Activated CD4-positive, alpha-beta T cell treated with anti-CD3 and anti-CD28 coated beads for 36 hours (primary cell): ENCODE measurements around the gene LMTK2. TPM values are rescaled to one million over a fixed set of nuclear protein-coding genes. Genes with fewer than 3 reads are reported as not detected.
A peak's percentile ranks its signal among the peaks of the same experiment; 100 is the strongest.

ENCODE experiments used
- ATAC-seq: fragments of 200-7000 bp; cut with Tn5 transposase; one replicate; pipeline ENCODE4 v1.10.0; 2021; ENCODE audit warnings: mild to moderate bottlenecking, moderate library complexity
- CTCF ChIA-PET: fragments of 350-600 bp; sonication (Branson Sonifier 250); formaldehyde crosslinking; loops from one replicate; lab custom pipeline; 2021; ENCODE audit warnings: antibody characterized with exemption; lab: Charles Lee
- POLR2A ChIA-PET: fragments of 350-600 bp; sonication (Branson Sonifier 250); formaldehyde crosslinking; loops from one replicate; lab custom pipeline; 2021; ENCODE audit warnings: antibody characterized with exemption, inconsistent platforms; lab: Charles Lee
- DNase-seq: peaks from one replicate; pipeline ENCODE4 v3.0.0-alpha.2; 2020
- H3K27ac Mint-ChIP-seq: one replicate; pipeline ENCODE4 v1.8.0; 2021; ENCODE audit warnings: mixed read lengths
- H3K27me3 Mint-ChIP-seq: one replicate; pipeline ENCODE4 v1.8.0; 2021; ENCODE audit warnings: mixed read lengths
- H3K36me3 Mint-ChIP-seq: one replicate; pipeline ENCODE4 v1.8.0; 2021; ENCODE audit warnings: low read depth, mixed read lengths
- H3K4me1 Mint-ChIP-seq: one replicate; pipeline ENCODE4 v1.8.0; 2021; ENCODE audit warnings: mixed read lengths
- H3K4me3 Mint-ChIP-seq: one replicate; pipeline ENCODE4 v1.8.0; 2021; ENCODE audit warnings: mild to moderate bottlenecking, moderate library complexity, mixed read lengths
- H3K9me3 Mint-ChIP-seq: one replicate; pipeline ENCODE4 v1.8.0; 2021; ENCODE audit warnings: low read depth, mixed read lengths
- intact Hi-C, 2 experiments: fragments of 100-400 bp; cut with DNase I in 1 of 2; cut with micrococcal nuclease in 1 of 2; formaldehyde crosslinking; loops; one replicate each; pipeline versions ENCODE4 v1.14.2 to v1.15.1; 2022 to 2024; cut with DNase I, micrococcal nuclease
- total RNA-seq, 2 experiments: library from RNA; stranded (reverse); gene quantifications; one replicate each; pipeline ENCODE4 v1.2.3, GENCODE V29; 2021

LMTK2 gene
- total RNA-seq, 2 experiments from 2014 or later = 10.0 to 16.9 TPM

DNA sequence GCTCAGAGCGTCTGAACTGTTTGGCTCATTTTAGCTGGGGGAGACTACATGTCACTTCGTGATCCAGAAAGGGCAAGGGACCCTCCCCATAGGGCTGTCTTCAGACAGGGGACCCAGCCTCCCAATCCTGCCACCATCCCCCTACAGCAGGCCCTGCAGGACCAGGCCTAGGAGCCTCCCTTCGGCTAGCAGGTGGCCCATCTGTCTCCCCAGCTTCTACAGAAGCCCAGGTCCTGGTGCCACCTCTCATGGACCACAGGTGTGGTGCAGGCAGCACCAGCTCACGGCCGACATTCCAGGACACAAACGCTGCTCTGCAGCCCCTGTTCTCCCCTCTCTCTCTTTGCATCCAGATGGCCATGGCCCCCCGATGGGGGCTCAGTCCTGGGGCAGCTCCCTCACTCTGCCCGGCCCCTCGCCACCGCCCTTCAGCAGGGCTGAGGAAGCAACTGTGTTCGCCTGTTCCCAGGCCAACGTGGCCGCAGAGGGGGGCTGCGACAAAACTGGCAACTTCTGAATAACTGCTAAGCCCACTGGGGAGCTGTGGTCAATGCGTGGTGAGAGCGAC, 135.1 kb downstream of the LMTK2 start:
- intact Hi-C loops = loop anchor here in 1 of 2 experiments (1.0 kb wide), 1 partner anchor 220 kb away; no protein-coding TSS in a partner anchor
- no peaks in the 10 kb centered on the region for H3K9me3 Mint-ChIP-seq
- no peak overlapping the region for H3K27ac Mint-ChIP-seq
- DNase-seq = no peak
- no peak for ATAC-seq
- peaks cover 14% of the 10 kb centered on the region for H3K36me3 Mint-ChIP-seq
- CTCF ChIA-PET = interaction anchor here (0.6 to 1.0 kb wide), 3 partner anchors 9 to 220 kb away, joined by 3 to 4 read pairs (median 4); no protein-coding TSS in a partner anchor
- H3K4me3 Mint-ChIP-seq = no peak overlapping the region
- no peaks in the 10 kb centered on the region for H3K4me1 Mint-ChIP-seq
- H3K27me3 Mint-ChIP-seq = no peaks in the 10 kb centered on the region
- POLR2A ChIA-PET = no interaction called here

DNA sequence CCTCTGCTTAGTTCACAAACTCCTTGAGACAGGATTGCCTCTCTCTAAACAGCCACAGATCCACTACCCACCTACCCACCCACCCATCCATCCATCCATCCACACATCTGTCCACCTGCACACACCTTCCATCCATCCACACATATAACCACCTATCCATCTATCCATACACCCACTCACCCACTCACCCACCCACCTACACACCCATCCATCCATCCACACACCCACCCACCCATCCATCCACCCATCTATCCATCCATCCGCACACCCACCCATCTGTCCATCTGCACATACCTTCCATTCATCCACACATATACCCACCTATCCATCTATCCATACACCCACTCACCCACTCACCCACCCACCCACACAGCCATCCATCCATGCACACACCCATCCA, 135.7 kb downstream of the LMTK2 start:
- H3K36me3 Mint-ChIP-seq = peaks cover 15% of the 10 kb centered on the region
- ChIA-PET CTCF (interaction anchor here (0.6 to 1.0 kb wide), 3 partner anchors 8 to 220 kb away, joined by 3 to 4 read pairs (median 4); no protein-coding TSS in a partner anchor), POLR2A (no interaction called here)
- intact Hi-C loops = no loop called here
- DNase-seq = no peak
- ATAC-seq = no peak
- no peaks in the 10 kb centered on the region for H3K4me1 Mint-ChIP-seq
- no peaks in the 10 kb centered on the region for H3K9me3 Mint-ChIP-seq
- no peak overlapping the region for H3K27ac Mint-ChIP-seq
- no peak overlapping the region for H3K4me3 Mint-ChIP-seq
- no peaks in the 10 kb centered on the region for H3K27me3 Mint-ChIP-seq

DNA sequence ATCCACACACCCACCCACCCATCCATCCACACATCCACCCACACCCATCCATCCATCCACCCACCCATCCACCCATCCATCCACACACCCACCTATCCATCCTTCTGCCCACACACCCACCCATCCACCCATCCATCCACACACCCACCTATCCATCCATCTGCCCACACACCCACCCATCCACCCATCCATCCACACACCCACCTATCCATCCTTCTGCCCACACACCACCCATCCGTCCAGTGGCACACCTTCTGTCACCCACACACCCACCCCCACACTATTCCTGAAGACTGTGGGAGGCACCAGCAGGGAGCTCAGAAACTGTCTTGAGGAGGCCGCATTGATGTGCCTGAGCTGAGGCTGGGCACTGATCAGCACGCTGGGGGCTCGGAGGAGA, 136.3 kb downstream of the LMTK2 start:
- POLR2A ChIA-PET = no interaction called here
- no peak for ATAC-seq
- no peaks in the 10 kb centered on the region for H3K9me3 Mint-ChIP-seq
- no peaks in the 10 kb centered on the region for H3K27me3 Mint-ChIP-seq
- DNase-seq = no peak
- H3K4me1 Mint-ChIP-seq = peaks cover 1% of the 10 kb centered on the region
- peaks cover 19% of the 10 kb centered on the region for H3K36me3 Mint-ChIP-seq
- intact Hi-C loops = no loop called here
- H3K27ac Mint-ChIP-seq = no peak overlapping the region
- CTCF ChIA-PET = no interaction called here
- H3K4me3 Mint-ChIP-seq = no peak overlapping the region

DNA sequence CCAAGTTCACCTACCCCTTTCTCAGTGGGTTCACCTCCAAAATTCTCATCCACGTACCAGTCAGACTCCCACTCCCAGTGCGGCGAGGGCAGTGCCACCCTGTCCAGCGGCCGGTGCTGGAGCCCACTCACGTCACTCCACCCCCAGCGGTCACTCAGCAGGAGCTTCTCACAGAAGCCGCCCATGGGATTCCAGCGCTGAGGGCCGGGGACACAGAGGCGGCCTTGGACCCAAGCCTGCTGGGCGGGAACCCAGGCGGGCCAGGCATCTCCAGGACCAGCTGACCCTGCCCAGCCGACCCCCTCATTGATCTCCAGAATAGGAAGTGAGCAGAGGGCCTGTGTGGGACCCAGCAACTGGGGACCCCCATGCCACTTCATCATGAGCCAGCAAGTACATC, 138.2 kb downstream of the LMTK2 start:
- H3K27me3 Mint-ChIP-seq = no peaks in the 10 kb centered on the region
- no peak overlapping the region for H3K27ac Mint-ChIP-seq
- H3K9me3 Mint-ChIP-seq = no peaks in the 10 kb centered on the region
- H3K36me3 Mint-ChIP-seq = peaks cover 20% of the 10 kb centered on the region
- intact Hi-C loops = no loop called here
- no peak for ATAC-seq
- ChIA-PET POLR2A (no interaction called here), CTCF (no interaction called here)
- no peak overlapping the region for H3K4me3 Mint-ChIP-seq
- no peak for DNase-seq
- peaks cover 17% of the 10 kb centered on the region for H3K4me1 Mint-ChIP-seq

DNA sequence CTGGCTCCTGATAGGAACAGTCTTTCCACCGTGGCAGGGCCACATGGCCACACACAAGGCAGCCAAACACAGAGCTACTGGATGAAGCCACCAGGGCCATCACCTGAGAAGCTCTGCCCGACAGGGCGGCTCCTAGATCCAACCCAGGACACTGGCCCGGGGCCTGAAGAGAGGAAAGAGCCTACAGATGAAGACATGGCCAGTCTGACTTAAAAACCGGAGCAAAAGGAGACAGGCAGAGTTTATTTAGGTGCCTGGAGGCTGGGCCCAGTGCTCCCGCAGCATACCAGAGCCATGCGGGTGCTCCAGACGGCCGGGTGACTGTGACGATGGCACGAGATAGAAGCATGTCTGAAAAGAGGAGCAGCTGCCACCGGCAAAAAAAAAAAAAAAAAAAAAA, 141.5 kb downstream of the LMTK2 start:
- POLR2A ChIA-PET = interaction anchor here (0.7 kb wide), 1 partner anchor 211 kb away, joined by 3 read pairs; no protein-coding TSS in a partner anchor
- Mint-ChIP-seq H3K9me3 (no peaks in the 10 kb centered on the region), H3K4me3 (no peak overlapping the region)

DNA sequence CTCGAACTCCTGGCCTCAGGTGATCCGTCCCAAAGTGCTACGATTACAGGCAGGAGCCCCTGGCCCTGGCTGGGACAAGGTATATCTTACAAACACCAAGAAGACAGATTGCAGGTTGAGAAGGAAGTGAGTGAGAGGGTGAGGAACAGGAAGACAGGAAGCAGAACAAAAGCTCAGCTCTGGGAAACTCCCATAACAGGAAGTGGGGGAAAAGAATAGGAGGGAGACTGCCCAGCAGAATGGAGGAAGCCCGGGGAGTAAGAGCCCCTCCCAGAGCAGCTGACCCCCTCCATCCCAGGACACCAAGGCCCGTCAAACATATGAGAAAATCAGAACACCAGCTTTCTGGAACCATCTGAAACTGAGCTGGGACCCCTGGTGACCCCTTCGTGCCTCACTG, 142.4 kb downstream of the LMTK2 start:
- ATAC-seq (no peak), DNase-seq (no peak)
- intact Hi-C loops = no loop called here
- H3K27me3 Mint-ChIP-seq = no peaks in the 10 kb centered on the region
- H3K9me3 Mint-ChIP-seq = no peaks in the 10 kb centered on the region
- CTCF ChIA-PET = interaction anchor here (1.4 kb wide), 1 partner anchor 83 kb away, joined by 4 read pairs; no protein-coding TSS in a partner anchor
- peak overlapping the region; percentile 36 for H3K4me3 Mint-ChIP-seq
- POLR2A ChIA-PET = no interaction called here
- peaks cover 35% of the 10 kb centered on the region for H3K4me1 Mint-ChIP-seq
- peak overlapping the region; percentile 98 for H3K27ac Mint-ChIP-seq
- peaks cover 16% of the 10 kb centered on the region for H3K36me3 Mint-ChIP-seq

More for the DNA sequence above, 141.5 kb downstream of the LMTK2 start:
- Mint-ChIP-seq H3K4me1 (peaks cover 32% of the 10 kb centered on the region), H3K36me3 (peaks cover 16% of the 10 kb centered on the region), H3K27me3 (no peaks in the 10 kb centered on the region), H3K27ac (peak overlapping the region; percentile 83)
- ATAC-seq (no peak), DNase-seq (no peak)
- CTCF ChIA-PET = interaction anchor here (1.4 kb wide), 1 partner anchor 82 kb away, joined by 4 read pairs; no protein-coding TSS in a partner anchor
- intact Hi-C loops = no loop called here

DNA sequence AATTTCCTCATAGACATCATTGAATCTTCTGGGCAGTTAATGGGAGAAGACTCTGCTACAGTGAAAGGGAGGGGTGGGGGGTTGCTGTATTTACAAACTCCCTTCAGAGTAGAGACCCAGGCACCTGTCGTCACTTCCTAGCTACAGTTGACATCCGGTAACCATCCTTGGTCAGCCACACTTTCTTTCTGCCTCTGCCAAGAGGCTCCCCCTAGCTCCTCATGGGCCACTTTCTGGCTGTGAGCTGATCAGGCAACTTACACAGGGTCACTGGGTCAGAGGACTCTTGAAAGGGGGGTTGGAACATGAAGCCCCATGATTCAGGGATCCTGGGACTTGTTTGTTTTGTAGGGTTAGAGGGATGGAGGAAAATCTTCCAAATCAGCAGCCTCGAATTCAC, 144.1 kb downstream of the LMTK2 start:
- Mint-ChIP-seq H3K27ac (peak overlapping the region; percentile 98), H3K4me3 (peak overlapping the region; percentile 93), H3K9me3 (no peaks in the 10 kb centered on the region), H3K36me3 (peaks cover 21% of the 10 kb centered on the region), H3K27me3 (no peaks in the 10 kb centered on the region), H3K4me1 (peaks cover 45% of the 10 kb centered on the region)
- POLR2A ChIA-PET = interaction anchor here (0.6 to 1.0 kb wide), 2 partner anchors 16 to 30 kb away, joined by 3 to 5 read pairs; partner anchors contain the start of gene BRI3
- CTCF ChIA-PET = interaction anchor here (0.6 to 1.0 kb wide), 4 partner anchors 9 to 628 kb away, joined by 3 to 5 read pairs (median 4); partner anchors contain the start of gene TRRAP
- ATAC-seq (peak; percentile 43), DNase-seq (peak; percentile 70)
- intact Hi-C loops = loop anchor here (1.0 to 5.0 kb wide), 5 partner anchors 48 to 892 kb away; partner anchors contain the start of genes ASNS (in 1 of the 2), LMTK2 (in 1 of the 2) and SMURF1 (in 1 of the 2)

DNA sequence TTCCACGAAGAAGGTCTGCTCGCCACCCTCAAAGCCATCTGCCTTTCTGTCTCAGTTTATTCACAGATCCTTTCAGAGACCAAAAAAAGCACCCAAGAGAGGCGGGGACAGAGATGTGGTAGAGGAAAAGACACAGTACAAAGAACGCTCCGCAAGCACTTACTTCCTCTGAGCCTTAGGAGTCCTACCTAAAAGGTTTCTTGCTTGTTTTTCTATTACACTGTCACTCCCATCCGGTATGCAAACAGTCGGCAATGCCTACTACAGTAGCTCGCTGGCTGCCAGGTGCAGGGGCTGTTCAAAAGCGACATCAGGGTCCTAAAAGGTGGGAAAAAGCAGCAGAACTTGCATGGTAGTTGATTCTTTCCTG, 144.6 kb downstream of the LMTK2 start:
- CTCF ChIA-PET = interaction anchor here (0.9 kb wide), 1 partner anchor 145 kb away, joined by 5 read pairs; no protein-coding TSS in a partner anchor
- intact Hi-C loops = loop anchor here (1.0 to 5.0 kb wide), 5 partner anchors 48 to 891 kb away; partner anchors contain the start of genes ASNS (in 1 of the 2), LMTK2 (in 1 of the 2) and SMURF1 (in 1 of the 2)
- ATAC-seq (peak; percentile 43), DNase-seq (peak; percentile 59)
- peak overlapping the region; percentile 93 for H3K4me3 Mint-ChIP-seq
- peak overlapping the region; percentile 98 for H3K27ac Mint-ChIP-seq
- no peaks in the 10 kb centered on the region for H3K9me3 Mint-ChIP-seq
- no peaks in the 10 kb centered on the region for H3K27me3 Mint-ChIP-seq
- H3K36me3 Mint-ChIP-seq = peaks cover 22% of the 10 kb centered on the region
- peaks cover 48% of the 10 kb centered on the region for H3K4me1 Mint-ChIP-seq
- POLR2A ChIA-PET = interaction anchor here (1.0 kb wide), 1 partner anchor 30 kb away, joined by 5 read pairs; the partner anchor contains the start of gene BRI3

DNA sequence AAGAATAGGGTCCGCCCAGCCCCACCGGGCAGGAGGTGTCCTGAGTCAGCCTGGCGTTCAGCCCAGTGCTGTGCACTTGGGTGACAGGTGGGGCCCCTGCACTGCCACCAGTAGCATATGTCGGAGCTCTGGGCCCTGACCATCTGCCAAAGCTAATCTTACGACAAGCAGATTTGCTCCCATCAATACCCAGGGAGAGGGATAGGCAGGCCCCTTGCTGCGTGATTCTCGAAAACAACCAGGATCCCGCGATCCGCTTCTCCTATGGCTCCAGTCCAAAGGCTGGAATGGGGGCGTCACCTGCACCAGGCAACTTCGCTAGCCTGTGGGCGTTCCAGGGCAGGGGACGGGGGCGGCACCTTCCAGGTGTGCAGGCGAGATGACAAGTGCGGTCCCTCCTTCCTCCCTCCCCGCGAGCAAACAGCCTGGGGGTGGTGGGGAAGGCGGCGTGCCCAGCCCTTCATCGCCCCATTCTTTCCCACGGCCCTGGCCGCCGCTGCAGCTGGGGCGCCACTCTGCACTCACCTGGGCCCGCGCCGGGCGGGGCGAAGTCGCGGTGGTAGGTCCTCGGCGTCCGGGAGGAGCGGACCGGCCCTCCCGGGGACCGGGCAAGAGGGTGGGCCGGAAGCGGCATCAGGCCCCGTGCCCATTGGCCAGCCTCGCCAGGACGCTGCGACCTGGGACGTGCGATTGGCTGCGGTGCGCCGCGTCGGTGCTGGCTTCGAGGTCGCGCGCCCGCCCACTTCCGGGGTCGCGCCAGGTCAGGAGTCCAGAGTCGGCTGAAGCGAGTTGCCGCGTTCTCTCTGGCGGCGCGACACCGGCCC, 145.2 kb downstream of the LMTK2 start, which contains the start of gene TECPR1:
Gene TECPR1, minus strand, starts transcription at position 632 of the 824 bp plus-strand sequence. CDS start 6,086 bp downstream, outside the sequence.
- peaks cover 28% of the 10 kb centered on the region for H3K36me3 Mint-ChIP-seq
- peak within 1 kb of the TSS; percentile 98 for H3K27ac Mint-ChIP-seq
- peak; percentile 94 for DNase-seq
- ChIA-PET CTCF (interaction anchor here (0.6 kb wide), 1 partner anchor 120 kb away, joined by 3 read pairs; no protein-coding TSS in a partner anchor), POLR2A (no interaction called here)
- ATAC-seq = peak; percentile 92
- no peaks in the 10 kb centered on the region for H3K27me3 Mint-ChIP-seq
- intact Hi-C loops = loop anchor here (1.0 to 5.0 kb wide), 10 partner anchors 29 to 1135 kb away; partner anchors contain the start of genes BRI3 (in 2 of the 2), LMTK2 (in 2 of the 2), ASNS (in 1 of the 2) and BAIAP2L1 (in 1 of the 2)
- H3K9me3 Mint-ChIP-seq = no peaks in the 10 kb centered on the region
- H3K4me3 Mint-ChIP-seq = peak within 1 kb of the TSS; percentile 93
- H3K4me1 Mint-ChIP-seq = peaks cover 50% of the 10 kb centered on the region

DNA sequence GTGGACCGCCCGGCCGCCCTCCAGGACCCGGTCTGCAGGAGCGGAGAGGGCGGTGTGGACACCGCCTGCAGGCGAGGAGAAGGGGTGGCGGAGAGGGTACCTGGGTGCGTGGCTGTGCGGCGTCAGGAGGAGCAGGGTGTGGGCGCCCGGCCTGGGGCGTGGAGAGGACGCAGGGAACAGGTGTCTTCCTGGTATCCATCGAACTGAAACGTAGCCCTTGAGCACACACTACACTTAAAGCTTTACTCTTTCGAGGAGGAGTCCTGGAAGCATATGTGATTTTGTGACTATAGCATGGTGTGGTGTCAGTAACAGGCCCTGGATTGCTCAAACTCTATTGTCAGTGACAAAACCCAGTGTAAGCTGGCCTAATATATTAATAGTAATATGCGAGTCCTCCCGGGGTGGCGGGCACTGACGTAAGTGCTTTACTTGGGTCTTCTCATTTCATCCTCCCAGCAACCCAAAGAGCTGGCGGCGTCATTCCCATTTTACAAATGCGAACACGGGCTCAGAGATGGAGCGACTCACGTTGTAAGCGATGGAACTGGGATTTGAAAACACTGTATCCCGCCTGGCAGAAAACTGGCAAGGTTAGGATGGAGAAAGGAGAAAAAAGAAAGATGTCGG, 145.9 kb downstream of the LMTK2 start:
- ATAC-seq (peak; percentile 36), DNase-seq (no peak)
- H3K27me3 Mint-ChIP-seq = no peaks in the 10 kb centered on the region
- peaks cover 31% of the 10 kb centered on the region for H3K36me3 Mint-ChIP-seq
- POLR2A ChIA-PET = interaction anchor here (0.6 kb wide), 1 partner anchor 15 kb away, joined by 3 read pairs; no protein-coding TSS in a partner anchor
- H3K9me3 Mint-ChIP-seq = no peaks in the 10 kb centered on the region
- peak overlapping the region; percentile 92 for H3K27ac Mint-ChIP-seq
- CTCF ChIA-PET = interaction anchor here (0.6 kb wide), 1 partner anchor 231 kb away, joined by 3 read pairs; no protein-coding TSS in a partner anchor
- H3K4me1 Mint-ChIP-seq = peaks cover 50% of the 10 kb centered on the region
- intact Hi-C loops = loop anchor here (1.0 to 5.0 kb wide), 7 partner anchors 29 to 1135 kb away; partner anchors contain the start of genes BRI3 (in 2 of the 2), BAIAP2L1 (in 1 of the 2), LMTK2 (in 1 of the 2) and SDHAF3 (in 1 of the 2)
- H3K4me3 Mint-ChIP-seq = peak overlapping the region; percentile 93
